MG63 (cell line): ENCODE results near the gene AGAP4. TPM values are rescaled to one million over a fixed set of nuclear protein-coding genes. Genes with fewer than 3 reads are reported as not detected.
A peak's percentile ranks its signal among the peaks of the same experiment; 100 is the strongest.
"Not testable (repeated sequence)": the region's sequence is repeated elsewhere in the genome, so short reads cannot be mapped to it uniquely, and the experiment has no call there.

Experiments used
- DNase-seq: peaks from one replicate; pipeline ENCODE4 v3.0.0-alpha.2; 2020
- H3K27me3 ChIP-seq: fragments of 250-450 bp; sonication (Bioruptor Pico); 2 replicates; pipeline ENCODE4 v1.5.1; 2020; ENCODE audit warnings: mild to moderate bottlenecking, moderate library complexity
- H3K36me3 ChIP-seq: fragments of 250-450 bp; sonication (Bioruptor Pico); 2 replicates; pipeline ENCODE4 v1.5.1; 2020; ENCODE audit warnings: mild to moderate bottlenecking, moderate library complexity
- H3K4me3 ChIP-seq: fragments of 250-450 bp; sonication (Bioruptor Pico); 2 replicates; pipeline ENCODE4 v1.5.1; 2020; ENCODE audit warnings: mild to moderate bottlenecking, moderate library complexity
- H3K9me3 ChIP-seq: fragments of 250-450 bp; sonication (Bioruptor Pico); 2 replicates; pipeline ENCODE4 v1.5.1; 2020; ENCODE audit warnings: mild to moderate bottlenecking, moderate library complexity
- total RNA-seq: library from RNA; depleted of rRNA; stranded (reverse); fragments of >200 nt; shearing (Covaris generic); gene quantifications from 2 replicates; pipeline ENCODE4 v1.2.3, GENCODE V29; 2014; ENCODE audit warnings: low replicate concordance; rRNA removed

The AGAP4 gene
- total RNA-seq, 1 experiment from 2014 or later = 0.76 TPM

DNA sequence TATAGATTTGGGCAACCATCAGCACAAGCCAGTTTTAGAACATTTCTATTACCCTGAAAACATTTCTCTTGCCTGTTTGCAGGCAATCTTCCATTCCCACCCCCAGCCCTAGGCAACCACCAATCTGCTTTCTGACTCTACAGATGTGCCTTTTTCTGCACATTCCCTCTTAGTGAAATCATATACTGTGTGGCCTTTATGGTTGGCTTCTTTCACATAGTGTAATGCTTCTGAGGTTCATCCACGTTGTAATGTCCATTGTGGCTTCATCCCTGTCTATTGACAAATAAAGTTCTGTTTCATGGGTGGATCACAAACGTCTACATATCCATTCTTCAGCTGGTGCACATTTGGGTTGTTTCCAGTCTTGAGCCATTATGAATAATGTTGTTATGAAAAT, 42.3 kb downstream of the AGAP4 start:
- not testable (repeated sequence) for DNase-seq, H3K4me3 ChIP-seq, H3K36me3 ChIP-seq, H3K9me3 ChIP-seq, H3K27me3 ChIP-seq

DNA sequence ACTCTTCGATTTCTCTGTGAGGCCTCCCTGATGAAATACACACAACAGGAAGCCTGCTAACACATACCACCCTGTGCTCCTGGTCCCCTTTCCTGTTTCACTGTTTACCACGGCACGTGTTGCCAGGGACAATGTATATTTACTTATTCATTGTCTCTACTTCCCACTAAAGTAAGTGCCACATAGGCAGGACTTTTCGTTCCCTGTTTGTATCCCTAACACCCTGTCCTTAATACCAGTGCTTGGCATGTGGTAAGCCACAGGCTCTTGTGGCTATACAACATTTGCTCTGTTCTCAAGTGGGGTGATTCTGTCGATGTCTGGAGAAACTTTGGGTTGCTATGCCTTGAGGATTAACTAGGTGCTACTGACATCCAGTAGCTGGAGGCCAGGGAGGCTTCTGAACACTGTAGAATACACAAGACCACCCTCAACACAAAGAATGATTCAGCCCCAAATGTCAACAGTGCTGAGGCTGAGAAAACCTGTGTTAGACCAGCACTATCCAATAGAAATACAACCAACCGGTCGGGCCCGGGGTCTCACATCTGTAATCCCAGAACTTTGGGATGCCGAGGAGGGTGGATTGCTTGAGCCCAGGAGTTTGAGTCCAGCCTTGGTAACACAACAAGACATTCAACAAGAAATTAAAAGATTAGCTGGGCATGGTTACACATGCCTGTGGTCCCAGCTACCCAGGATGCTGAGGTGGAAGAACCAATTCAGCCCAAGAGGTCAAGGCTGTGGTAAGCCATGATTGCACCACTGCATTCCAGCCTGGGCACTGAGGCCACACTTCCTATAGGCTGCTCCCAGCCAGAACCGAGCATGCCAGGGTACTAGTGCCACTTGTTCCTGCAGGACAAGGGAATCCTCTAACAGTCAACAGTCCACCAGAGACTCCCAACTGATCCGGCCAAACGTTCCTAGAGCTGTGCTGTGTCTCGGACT, 44.0 kb downstream of the AGAP4 start:
- not testable (repeated sequence) for H3K27me3 ChIP-seq, H3K9me3 ChIP-seq, H3K36me3 ChIP-seq, H3K4me3 ChIP-seq
- peak; percentile 33 for DNase-seq

DNA sequence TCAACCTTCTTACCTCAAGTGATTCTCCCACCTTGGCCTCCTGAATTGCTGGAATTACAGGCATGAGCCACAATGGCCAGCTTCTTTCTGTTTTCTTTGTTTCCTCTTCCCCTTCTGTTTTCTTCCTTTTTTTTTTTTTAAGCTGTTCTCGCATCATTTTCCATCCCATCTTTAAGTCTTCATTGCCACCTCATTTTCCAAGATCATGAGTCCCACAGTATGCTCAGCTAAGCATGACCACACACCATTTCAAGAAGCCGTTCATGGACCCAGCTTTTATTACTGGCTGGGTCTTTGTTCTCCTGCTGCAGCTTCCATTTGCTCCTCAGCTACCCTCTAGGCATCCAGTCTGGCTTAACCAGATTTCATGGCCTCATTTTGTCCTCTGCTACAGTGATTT, 52.5 kb downstream of the AGAP4 start:
- not testable (repeated sequence) for H3K4me3 ChIP-seq

GRCh38 chr10:45790694-45791426, 56.4 kb downstream of the AGAP4 start:
- H3K27me3 ChIP-seq, H3K9me3 ChIP-seq, DNase-seq, H3K4me3 ChIP-seq, H3K36me3 ChIP-seq: not testable (repeated sequence)

More for the DNA sequence above, 52.5 kb downstream of the AGAP4 start:
- not testable (repeated sequence) for H3K9me3 ChIP-seq, H3K36me3 ChIP-seq, DNase-seq, H3K27me3 ChIP-seq

GRCh38 chr10:45789991-45790390, 57.3 kb downstream of the AGAP4 start:
- H3K36me3 ChIP-seq, H3K4me3 ChIP-seq, DNase-seq, H3K9me3 ChIP-seq, H3K27me3 ChIP-seq: not testable (repeated sequence)

- not testable (repeated sequence) for H3K36me3 ChIP-seq, H3K9me3 ChIP-seq, H3K27me3 ChIP-seq, DNase-seq, H3K4me3 ChIP-seq
Observed at GRCh38 chr10:45787212-45787741, 60.0 kb downstream of the AGAP4 start.

DNA sequence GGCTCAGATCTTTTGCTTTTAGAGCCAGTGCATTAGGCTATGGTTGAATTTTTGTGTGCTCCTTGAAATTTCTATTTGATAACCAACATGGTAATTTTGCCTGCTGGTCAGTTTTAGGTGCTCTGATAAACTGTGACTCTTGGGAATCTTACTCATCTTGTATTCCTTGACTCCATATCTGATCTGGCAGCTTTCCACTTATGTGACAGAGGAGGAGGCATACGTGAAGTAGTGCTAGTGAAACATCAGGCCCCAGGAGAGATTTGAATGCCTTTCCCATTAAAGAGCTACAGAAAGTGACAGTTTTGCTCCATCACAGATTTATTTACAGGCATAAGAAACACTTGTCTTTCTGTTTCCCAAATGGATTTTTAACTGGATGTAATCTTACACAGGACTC, 61.1 kb downstream of the AGAP4 start:
- not testable (repeated sequence) for H3K9me3 ChIP-seq

More for the DNA sequence above, 61.1 kb downstream of the AGAP4 start:
- not testable (repeated sequence) for H3K4me3 ChIP-seq, DNase-seq, H3K27me3 ChIP-seq, H3K36me3 ChIP-seq

Other genes with a start within 250 kb of the AGAP4 start
- 3.1 and 13.7 TPM in 2 replicates for gene ZFAND4, start 174.7 kb downstream of the AGAP4 start, total RNA-seq
- gene WASHC2C, start 120.2 kb downstream of the AGAP4 start, total RNA-seq = 21.6 and 23.6 TPM in 2 replicates
- gene TIMM23, start 125.0 kb upstream of the AGAP4 start, total RNA-seq = 145 and 178 TPM in 2 replicates
- 204 and 236 TPM in 2 replicates for gene NCOA4, start 183.1 kb upstream of the AGAP4 start, total RNA-seq
- not detected in 2 replicates for gene MSMB, start 198.8 kb upstream of the AGAP4 start, total RNA-seq